ENCODE measurements around the gene TRABD2B.

Gene TRABD2B

GRCh38 chr1:47842228-47842919 lies 154.8 kb downstream of the TRABD2B start:
- in situ Hi-C loops (cut with MboI; ENCODE audit: low pct_unique_long_range_greater_than_20kb, low sequenced_read_pairs, unreplicated experiment): no loop called here
- no peak for DNase-seq (ENCODE audit: low spot score)
- TF ChIP-seq, protein P1, sequence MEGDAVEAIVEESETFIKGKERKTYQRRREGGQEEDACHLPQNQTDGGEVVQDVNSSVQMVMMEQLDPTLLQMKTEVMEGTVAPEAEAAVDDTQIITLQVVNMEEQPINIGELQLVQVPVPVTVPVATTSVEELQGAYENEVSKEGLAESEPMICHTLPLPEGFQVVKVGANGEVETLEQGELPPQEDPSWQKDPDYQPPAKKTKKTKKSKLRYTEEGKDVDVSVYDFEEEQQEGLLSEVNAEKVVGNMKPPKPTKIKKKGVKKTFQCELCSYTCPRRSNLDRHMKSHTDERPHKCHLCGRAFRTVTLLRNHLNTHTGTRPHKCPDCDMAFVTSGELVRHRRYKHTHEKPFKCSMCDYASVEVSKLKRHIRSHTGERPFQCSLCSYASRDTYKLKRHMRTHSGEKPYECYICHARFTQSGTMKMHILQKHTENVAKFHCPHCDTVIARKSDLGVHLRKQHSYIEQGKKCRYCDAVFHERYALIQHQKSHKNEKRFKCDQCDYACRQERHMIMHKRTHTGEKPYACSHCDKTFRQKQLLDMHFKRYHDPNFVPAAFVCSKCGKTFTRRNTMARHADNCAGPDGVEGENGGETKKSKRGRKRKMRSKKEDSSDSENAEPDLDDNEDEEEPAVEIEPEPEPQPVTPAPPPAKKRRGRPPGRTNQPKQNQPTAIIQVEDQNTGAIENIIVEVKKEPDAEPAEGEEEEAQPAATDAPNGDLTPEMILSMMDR (IDR thresholded peaks at IDR 0.05; ENCODE audit: extremely low read depth, insufficient read depth, missing control alignments): no peak

- no peak for DNase-seq (ENCODE audit: low spot score)
- TF ChIP-seq, protein P1 (IDR thresholded peaks at IDR 0.05; ENCODE audit: extremely low read depth, insufficient read depth, missing control alignments): no peak
- in situ Hi-C loops (cut with MboI; ENCODE audit: low pct_unique_long_range_greater_than_20kb, low sequenced_read_pairs, unreplicated experiment): no loop called here
These were observed 155.8 kb downstream of the TRABD2B start for GRCh38 chr1:47841356-47841755.

DNA sequence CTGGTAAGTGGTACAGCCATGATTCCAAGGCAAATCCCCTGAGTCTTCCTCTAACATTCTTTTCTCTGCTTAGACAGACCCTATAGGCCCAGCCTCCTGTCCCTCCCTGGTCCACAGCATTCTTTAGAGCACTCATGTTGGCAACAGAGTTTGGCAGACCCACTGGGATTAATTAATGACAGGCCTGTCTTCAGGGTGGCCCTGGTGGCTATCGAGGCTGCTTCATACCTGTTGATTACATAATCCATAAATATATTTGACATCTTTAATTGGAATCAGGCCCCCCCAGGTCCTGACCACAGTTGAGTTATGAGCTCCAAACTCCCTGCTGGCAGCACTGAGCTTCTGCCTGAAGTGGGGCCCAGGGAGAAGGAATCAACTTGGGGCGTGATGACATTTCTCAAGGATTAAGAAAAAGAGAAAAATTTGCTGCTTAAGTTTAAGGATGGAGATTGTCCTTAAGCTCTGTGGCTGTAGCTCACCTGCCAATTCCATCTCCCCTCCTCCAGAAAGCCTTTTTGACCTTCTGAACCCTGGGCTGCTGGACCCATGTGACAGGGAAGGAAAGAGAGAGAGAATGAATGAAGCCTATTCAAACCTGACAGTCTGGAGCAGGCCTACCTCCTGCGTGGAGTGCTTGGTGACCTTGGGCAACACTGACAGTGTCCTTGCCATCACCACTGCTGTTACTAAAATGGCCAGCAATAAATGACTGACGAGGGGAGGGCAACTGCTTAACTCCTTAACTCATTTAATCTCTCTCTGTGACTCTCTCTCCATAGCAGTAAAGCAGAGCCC lies 156.6 kb downstream of the TRABD2B start:
- TF ChIP-seq, protein P1 (IDR thresholded peaks at IDR 0.05; ENCODE audit: extremely low read depth, insufficient read depth, missing control alignments): no peak

GRCh38 chr1:47839433-47839760 lies 157.8 kb downstream of the TRABD2B start:
- TF ChIP-seq, protein P1 (IDR thresholded peaks at IDR 0.05; ENCODE audit: extremely low read depth, insufficient read depth, missing control alignments): no peak
- no peak for DNase-seq (ENCODE audit: low spot score)
- in situ Hi-C loops (cut with MboI; ENCODE audit: low pct_unique_long_range_greater_than_20kb, low sequenced_read_pairs, unreplicated experiment): no loop called here

More for the DNA sequence above, 156.6 kb downstream of the TRABD2B start:
- no peak for DNase-seq (ENCODE audit: low spot score)
- in situ Hi-C loops (cut with MboI; ENCODE audit: low pct_unique_long_range_greater_than_20kb, low sequenced_read_pairs, unreplicated experiment): no loop called here

DNA sequence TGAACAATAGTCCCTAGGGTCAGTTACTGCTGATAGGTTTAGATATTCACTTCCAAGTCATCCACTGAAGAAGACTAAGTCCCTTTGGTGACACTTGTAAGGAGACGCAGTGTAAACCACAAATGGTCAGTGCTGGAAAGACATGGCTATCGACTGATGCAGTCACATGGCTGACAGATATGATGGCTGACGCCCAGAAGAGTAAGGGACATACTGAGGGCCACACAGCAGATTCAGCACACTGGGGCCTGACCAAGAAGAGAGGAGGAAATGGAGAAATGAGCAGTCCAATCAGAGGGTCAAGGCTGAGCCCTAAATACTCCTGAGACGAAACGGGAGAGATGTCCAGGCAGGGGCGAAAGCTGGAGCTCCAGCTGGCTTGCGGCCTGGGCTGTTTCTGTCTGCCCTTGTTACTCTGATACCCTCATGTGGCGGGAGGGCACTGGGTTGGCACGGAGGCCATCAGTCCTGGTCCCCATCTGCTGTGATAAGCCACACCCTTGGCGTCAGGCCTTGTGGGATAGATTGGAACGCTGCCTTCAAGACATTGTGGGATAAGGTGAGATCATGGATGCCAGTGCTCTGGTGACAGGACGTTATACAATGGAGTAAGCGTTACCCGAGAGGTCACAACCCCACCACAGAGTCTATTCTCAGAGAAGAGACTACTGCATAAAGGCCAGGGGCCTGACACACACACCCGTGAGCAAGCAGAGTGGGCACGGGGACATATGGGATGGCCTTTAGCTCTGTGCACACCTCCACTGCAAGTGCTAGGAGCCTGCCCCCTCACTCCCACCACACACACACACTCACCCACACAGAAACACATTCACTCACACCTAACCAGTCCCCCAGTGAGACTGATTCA lies 158.4 kb downstream of the TRABD2B start:
- in situ Hi-C loops (cut with MboI; ENCODE audit: low pct_unique_long_range_greater_than_20kb, low sequenced_read_pairs, unreplicated experiment): no loop called here
- TF ChIP-seq, protein P1 (IDR thresholded peaks at IDR 0.05; ENCODE audit: extremely low read depth, insufficient read depth, missing control alignments): no peak
- DNase-seq (ENCODE audit: low spot score): no peak

GRCh38 chr1:47837866-47838561 lies 159.2 kb downstream of the TRABD2B start:
- TF ChIP-seq, protein P1 (IDR thresholded peaks at IDR 0.05; ENCODE audit: extremely low read depth, insufficient read depth, missing control alignments): no peak
- in situ Hi-C loops (cut with MboI; ENCODE audit: low pct_unique_long_range_greater_than_20kb, low sequenced_read_pairs, unreplicated experiment): no loop called here
- DNase-seq (ENCODE audit: low spot score): no peak
